Stimulated activated CD4-positive, alpha-beta T cell treated with anti-CD3 and anti-CD28 coated beads, Interleukin-1b, Interleukin-23, amount 100 ng/mL, for 1 hour (primary cell): Measurements from ENCODE around the gene TEX44.
A peak's percentile ranks its signal among the peaks of the same experiment; 100 is the strongest.

Source experiments
- DNase-seq, 2 donors: peaks; one replicate each; pipeline ENCODE4 v3.0.0-alpha.2; 2020; ENCODE audit warnings: low read depth in 2 of 2

The TEX44 gene

DNA sequence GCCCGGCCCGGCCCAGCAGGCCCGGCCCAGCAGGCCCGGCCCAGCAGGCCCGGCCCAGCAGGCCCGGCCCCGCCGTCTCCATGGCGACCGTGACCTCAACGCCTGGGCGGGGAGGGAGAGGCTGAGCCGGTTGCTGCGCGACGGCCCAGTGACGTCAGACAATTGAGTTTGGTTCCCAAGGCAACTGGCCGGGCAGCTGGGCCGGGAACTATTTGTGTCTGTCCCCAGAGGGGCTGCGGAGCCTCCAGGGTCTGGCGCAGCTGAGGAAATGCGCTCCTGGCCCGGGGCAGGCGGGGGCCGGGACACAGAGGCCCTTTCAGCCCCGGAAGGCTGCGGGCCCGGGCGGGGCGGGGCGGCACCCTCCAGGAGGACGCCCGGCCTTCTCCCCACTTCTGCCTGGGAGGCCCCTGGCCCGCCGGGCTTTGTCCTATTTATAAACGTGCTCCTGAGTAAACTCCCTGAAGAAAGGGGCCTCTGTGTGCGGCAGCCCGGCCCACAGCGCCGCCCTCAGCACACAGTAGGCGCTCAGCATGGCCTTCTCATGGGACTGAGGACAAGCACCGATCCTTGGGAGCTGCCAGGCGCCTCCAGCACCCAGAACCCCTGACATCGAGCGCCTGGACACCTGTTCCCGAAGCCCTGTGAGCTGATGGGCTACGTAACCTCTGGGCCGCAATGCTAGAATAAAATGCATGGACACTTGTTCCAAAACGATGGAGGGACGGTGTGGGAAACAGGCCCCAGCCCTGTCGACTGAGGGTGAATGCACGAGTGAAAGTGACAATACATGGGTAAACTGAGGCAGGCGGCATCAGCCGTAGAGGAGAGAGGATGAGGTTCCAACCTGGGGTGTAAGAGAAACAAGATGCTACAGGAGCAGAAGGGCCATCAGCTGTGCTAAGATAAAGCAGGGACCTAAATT is 12.3 kb downstream of the TEX44 start:
- DNase-seq, result peak; percentile 83 to 84

DNA sequence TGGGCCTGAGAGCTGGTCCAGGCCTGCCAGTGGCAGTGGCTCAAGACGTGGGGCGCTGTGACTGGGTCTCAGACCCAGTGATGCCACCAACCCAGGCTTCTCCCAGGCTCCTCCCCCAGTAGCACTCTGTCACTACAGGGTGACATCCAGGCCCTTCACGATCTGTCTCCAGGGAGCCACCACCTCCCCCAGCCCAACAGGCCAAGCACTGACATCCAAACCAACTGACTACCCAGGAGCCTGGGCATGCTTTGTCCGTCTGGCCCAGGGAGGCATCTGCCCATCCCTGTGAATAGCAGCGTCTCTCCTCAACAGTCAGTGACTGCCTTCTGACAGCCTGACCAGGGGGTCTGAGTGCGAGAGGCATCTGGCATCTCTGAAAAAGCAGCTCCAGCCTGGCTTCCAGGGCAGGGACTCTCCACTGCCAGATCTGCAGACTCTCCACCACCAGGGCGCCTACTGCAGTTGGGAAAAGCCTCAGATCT is 13.0 kb downstream of the TEX44 start:
- no peak for DNase-seq

DNA sequence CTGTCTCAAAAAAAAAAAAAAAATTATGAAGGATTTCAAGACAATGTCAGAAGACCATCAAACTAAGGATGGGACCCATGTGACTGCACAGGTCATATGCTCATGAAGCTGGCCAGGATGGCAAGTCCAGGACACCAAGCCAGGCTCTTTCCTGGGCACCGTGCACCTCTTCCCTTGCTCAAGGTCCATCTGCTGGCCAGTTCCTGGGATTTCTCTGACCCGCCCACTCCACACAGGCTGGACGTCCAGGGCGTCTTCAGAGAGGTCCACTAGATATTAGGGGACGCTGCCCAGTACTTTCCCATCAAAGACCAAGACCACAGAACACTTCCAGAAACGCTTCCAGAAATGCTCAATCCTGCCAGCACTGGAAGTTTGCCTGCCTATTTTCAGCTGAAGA is 14.3 kb downstream of the TEX44 start:
- no peak for DNase-seq

DNA sequence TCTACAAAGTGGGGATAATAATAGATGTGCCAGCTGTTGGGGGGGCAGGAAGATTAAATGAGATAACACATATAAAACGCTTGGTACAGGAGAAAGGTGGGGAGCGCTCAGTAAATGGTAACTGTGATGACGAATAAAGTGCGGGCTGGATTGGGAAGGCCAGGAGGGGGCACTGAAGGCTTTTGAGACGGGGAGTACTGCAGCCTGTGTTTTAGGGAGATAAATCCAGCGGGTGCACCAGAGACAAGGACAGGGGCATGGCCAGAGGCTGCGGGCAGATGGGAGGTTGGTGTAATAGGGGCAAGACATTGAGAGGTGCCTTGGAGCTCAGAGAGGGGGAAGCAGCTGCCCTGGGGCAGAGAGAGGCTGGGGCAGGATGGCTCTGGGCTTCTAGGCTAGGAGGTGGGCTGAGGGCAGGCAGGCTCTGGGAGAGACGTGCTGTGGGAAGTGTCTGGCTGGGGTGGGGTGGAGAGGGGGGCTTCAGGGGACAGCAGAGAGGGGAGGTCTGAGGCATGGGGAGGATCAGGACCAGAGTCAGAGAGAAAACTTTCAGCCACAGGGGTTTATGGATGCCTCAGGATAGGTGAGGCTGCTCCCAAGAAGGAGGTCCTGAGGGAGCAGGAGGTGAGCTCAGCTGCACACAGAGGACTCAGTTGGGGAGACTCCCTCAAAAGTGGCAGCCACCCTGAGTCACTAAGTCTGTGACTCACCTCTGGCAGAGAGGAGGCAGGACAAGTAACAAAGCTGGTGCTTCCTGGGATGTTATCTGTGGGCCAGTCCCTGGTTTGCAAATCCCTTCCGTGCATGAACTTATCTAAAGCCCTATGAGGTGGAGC is 18.8 kb downstream of the TEX44 start:
- no peak for DNase-seq

DNA sequence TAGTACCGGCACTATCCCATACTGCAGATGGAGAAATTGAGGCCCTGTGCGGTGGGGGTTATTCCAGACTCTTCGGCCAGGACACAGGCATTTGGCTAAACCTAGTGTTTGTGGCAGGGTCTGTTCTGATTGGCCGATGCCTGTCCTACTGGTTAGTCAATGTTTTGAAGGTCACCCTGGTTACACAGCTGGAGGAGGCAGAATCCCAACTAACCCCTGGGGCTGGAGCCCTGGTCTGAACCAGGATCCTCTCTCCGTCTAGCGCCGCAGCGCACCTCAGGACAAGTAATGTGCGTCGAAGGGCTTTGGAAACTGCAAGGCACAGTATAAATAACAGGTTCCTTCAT is 19.4 kb downstream of the TEX44 start:
- no peak for DNase-seq

DNA sequence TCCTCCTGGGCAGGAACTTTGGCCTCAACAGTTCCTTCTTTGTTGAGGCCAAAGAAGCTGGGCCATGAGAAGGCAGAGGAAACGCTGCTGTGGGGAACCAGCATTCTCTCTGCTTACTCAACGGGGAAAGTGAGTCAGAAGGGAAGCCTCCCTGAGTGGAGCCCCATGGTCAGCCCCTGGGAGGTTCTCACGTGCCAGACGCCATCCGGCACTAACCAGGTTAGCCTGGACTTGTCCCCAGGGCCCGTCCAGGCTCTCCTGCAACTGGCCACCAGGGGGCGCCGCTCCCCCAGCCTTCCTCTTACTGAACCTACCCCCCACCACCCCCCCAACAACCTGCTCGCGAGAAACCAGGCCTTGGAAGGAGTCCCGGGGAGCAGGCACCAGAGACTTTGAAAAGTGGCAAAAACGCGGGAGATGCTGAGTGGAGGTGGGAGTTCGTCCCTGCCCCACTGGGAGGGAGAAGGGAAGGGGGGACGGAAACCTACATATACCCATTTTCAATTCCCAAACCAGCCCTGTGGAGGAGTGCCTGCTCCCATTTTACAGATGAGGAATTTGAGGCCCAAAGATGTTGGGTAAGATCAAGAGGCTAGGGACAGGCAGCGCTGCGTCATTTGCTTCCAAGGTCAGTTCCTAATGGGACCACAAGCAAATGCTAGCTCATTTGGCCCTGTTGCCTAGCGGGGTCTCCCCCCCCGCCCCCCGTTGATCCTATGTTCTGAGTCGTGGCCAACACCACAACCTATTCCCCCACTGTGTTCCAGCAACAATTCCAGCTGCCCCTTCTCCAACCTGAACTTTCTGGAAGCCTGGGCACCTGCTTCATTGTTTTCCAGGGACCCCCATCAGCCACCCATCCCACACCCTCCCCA is 20.0 kb downstream of the TEX44 start:
- peak; percentile 78 to 90 for DNase-seq

DNA sequence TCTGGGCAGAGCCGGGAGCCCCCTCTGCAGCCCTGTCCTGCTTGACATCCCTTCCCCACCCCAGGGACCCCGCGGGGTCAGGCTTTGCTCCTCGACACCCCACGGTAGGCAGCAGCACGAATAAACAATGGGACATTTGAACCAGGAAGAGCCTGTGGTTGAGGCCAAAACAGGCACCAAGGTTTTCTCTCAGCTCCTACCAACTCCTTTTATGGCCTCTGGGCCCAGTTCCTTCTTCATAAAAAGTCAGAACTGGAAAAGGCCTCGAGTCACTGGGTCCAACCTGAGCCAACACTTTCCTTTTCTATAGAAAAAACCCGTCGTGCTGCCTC is 20.6 kb downstream of the TEX44 start:
- no peak for DNase-seq

DNA sequence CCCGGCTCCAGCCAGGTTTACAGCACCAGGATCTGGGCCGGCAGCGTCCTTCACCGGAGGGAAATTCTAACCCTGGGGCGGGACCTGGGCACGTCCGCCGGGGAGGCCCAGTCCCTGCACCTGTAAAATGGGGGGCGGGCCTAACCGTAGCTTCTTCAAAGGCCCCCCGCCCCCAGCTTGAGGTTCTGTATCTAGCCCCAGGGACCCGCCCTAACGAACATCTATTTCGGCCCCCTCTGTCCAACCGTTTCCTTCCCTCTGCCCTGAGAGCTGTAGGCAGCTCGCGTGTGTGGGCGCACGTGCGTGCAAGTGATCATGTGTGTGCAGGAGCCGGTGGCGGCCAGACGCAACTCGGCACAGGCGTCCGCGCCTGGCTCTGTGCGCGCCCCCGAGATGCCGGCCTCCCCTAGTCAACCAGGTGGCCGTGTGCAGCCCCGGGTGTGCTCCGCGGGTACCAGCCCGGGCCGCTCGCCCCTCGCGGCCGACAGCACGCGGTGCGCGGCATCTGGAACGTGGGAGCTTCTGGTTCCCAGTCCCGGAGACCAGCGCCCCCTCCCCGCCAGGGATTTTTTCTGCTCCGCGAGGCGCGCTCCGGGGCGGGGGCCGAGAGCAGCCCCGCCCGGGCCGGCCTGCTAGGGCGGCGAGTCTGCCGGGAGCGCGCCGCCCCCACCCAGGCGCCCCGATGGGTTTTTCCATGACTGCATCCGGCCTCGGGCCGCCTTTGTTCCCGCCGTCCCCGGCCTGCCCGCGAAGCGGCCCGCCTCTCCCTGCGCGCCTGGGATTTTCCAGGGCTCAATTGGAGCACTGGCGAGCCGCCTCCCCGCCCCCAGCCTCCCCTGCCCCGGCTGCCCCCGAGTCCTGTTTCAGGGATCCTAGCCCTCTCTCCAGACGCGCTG is 21.2 kb downstream of the TEX44 start:
- DNase-seq, result peak; percentile 37 to 69

DNA sequence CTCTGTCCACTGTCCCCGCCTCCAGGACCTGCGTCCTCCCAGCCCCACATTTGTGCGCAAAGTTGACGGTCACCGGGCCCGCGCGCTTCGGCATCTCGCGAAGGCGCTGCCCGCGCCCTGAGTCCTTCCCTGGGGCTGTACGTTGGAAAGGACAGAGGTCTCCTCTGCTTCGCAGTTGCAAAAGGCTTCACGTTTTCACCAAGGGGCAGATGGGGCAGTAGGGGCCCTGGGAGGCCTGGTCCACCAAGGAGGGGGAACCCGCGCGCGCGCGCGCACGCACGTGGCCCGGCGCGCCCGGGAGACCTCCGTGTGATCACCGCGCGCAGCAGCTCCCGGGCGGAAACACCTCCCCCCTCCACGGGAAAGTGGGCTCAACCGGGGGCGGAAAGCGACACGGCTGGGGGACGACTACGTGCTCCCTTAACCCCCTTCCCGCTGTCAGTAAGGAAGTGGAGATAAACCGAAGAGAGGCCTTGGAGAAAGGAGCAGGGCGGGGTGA is 21.9 kb downstream of the TEX44 start:
- DNase-seq, result no peak

DNA sequence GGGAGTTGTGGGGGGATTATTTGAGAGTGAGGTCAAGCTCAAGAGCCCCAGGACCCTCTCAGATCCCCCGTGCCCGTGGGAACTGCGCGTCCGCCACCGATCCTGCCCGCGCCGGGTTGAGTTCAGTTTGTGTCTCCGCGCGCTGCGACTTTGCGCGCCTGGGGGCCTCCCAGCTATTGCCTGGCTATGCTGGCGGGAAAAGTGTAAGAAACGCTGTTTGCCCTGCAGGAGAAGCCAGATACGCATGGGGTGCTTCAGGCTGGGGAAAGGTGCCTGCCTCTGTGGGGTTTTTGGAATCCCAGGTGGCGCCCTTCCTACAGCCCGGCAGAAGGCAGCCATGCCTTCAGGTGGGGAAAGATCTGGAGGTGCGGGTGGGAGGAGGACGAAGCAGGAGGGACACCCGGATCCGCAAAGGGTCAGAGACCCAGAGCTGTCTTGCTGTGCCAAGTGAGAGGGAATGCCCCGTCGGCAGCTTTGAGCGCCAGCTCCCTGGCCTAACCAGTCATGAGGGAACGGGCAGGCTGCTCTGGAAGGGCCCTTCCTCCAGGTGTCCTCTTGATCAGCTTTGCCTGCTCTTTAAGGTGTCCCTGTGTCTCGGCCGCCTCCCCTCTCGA is 22.5 kb downstream of the TEX44 start:
- DNase-seq, result no peak

DNA sequence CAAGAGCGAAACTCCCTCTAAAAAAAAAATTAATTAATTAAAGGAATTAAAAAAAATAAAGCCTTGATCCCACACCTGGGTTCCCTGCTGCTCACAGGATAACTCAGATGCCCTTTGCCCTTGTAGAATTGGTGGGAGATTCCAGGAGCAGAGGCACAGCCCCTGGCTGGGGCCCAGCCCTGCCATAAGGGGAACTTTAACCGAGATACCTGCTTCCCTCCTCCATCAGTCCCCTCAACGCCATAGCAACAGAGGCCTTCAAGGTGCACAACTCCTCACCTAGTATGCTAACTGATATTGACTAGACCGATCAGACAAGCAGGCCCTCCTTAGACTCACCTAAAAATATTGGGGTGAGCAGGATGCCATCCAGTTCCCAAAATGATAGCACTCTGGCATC is 23.6 kb downstream of the TEX44 start:
- DNase-seq, result no peak

DNA sequence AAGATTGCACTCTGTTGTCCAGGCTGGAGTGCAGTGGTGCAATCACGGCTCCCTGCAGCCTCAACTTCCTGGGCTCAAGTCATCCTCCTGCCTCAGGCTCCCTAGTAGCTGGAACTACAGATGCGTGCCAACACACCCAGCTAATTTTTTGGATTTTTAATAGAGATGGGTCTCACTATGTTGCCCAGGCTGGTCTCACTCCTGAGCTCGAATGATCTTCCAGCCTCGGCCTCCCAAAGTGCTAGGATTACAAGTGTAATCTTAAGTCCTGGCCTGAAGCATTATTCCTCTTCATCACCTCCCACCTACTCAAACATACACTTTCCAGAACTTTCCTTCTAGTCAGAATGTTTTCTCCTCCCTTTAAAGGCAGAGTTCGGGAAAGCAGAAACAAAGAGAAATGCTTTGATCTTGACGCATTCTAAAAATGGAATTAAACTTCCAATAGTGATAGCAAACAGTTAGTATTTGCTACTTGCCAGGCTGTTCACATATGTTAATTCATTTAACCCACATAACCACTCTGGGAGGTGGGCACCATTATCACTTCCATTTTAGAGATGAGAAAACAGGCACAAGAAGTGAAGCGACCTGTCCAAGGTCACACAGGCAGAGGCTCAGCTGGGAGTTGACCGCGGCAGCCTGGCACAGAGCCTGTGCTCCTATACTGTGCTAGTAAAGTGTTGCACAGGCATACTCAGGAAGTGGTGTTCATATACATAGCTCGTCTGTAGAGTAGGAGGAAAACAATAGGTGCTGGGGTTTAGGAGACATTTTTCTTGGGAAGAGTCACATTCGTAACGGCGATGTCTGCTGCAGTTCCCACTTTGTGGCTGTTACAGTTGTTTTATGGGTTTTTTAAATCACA is 24.6 kb downstream of the TEX44 start:
- DNase-seq, result no peak

DNA sequence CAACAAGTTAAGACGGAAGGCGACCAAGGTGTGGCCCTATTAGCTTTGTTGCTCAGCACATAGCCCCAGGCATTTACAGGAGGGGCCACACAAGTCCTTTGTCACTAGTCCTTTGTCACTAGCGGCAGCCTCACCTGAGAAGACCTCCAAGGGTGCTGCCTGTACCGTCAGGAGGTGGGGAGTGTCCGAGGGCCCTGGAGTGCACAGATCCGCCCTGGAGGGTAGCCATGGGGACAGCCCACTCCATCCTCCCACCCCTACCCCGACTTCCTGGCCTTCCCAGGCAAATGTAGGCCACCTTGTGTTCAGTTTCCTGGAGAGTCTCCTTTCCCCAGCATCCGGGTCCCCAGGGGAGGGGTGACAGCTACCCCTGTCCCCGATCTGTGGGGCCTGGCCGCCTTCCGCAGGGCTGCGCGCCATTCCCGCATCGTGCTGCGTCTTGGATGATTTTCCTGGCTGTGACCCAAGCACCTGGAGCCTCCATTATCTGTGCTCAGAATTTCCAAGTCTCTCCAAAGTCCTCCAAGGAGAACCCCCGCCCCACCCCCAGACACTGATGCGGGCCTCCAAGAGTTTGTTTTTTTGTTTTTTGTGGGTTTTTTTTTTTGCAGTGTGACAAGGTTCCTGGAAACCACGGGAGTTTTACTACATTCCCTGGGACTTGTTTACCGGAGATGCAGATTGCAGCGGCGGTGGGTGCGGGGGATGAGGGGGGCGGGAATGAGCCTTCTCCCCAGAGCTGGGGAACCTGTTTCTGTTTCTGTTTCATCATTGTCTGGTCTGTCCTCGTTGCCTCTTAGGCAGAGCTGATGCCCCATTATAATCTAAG is 28.6 kb downstream of the TEX44 start:
- no peak for DNase-seq

DNA sequence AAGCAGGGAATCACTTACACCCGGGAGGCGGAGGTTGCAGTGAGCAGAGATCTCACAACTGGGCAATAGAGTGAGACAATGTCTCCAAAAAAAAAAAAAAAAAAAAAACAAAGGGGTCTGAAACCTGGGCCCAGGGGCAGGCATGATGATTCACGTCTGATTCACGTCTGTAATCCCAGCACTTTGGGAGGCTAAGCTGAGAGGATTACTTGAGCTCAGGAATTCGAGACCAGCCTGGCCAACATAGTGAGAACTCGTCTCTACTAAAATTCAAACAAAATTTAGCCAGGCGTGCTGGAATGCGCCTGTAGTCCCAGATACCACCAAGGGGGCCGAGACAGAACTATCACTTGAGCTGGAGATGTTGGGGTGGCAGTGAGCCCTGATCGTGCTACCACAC is 30.3 kb downstream of the TEX44 start:
- no peak for DNase-seq

DNA sequence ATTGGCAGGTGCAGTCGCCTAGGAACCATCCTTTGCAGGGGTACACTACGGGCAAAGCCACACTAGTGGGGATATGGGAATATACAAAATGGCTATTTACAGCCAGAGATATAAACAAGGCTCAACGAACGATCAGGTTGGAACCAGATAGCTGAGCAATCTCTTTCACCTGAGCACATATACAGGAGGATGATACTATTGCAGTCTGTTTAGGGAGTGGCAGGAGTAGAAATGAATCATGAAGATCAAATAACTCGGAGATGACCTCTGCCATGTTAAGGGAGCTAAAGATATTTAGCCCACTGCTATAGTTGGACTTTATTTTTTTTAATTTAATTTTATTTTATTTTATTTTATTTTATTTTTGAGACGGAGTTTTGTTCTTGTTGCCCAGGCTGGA is 33.8 kb downstream of the TEX44 start:
- no peak for DNase-seq

DNA sequence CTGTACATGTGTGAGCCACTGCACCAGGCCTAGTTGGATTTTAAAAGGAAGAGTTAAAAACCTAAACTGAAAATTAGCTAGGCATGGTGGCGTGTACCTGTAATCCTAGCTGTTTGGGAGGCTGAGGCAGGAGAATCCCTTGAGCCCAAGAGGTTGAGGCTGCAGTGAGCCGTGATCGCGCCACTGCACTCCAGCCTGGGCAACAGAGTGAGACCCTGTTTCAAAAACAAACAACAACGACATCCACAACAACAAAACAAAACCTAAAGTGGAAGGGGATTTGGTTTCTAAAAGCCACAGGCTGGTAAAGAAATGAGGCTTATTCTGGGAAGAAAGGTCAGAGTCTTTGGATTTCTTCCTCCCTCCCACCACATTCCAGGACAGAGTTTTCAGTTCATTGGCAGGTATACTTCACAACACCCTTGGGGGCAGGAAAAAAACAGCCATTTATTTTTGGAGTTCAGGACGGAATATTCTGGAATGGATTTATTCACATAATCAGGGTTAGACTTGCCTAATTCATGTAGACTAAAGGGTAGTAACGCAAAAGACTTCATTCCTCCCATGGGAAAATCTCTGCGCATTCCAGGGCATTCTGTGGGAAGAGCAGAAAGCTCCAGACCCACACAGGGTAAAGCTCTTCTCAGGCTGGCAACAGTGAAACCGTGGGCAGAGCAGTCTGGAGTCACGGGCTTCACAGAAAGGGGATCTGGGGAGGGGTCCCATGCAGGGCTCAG is 34.9 kb downstream of the TEX44 start:
- DNase-seq, result no peak

DNA sequence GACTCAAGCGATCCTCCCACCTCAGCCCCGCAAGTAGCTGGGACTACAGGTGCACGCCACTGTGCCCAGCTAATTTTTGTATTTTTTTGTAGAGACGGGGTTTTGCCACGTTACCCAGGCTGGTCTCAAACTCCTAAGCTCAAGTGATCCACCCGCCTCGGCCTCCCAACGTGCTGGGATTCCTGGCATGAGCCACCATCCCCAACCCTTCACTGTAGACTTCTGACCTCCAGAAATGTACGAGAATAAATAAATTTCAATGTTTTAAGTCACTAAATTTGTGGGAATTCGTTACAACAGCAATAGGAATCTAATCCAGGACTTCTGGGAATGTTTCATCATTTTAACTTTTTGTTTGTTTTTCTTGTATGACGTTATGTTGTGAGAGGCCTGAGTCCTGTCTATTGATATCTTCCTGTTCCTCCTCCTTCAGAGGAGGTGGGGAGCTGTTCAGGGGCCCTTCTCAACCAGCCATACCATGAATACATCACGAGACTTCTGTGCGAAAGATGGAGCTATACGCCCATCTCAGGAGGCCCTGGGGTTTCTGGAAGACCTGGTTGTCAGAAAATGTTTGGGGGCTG is 40.0 kb downstream of the TEX44 start:
- DNase-seq, result no peak
